OCI-LY1 (cell line): Measurements from ENCODE around the gene TNFAIP8L3.

ENCODE experiments used
- CTCF ChIP-seq: fragments of 200-600 bp; sonication (generic), shearing (Covaris generic); IDR thresholded peaks from 2 replicates; pipeline ENCODE4 v1.5.1; 2017; ENCODE audit warnings: mild to moderate bottlenecking, antibody characterized with exemption, low read length, moderate library complexity, mixed read lengths
- EZH2 ChIP-seq: fragments of 200-600 bp; sonication (generic), shearing (Covaris generic); IDR thresholded peaks from 2 replicates; pipeline ENCODE4 v1.8.0; 2017; ENCODE audit warnings: borderline replicate concordance, mixed run types, mild to moderate bottlenecking, antibody characterized with exemption, low read length, moderate library complexity, mixed read lengths

GRCh38 chr15:51137880-51138430, 43.2 kb upstream of the TNFAIP8L3 start:
- TF ChIP-seq CTCF (no peak), EZH2 (no peak)
